ENCODE data around the gene MTG1. TPM values are rescaled to one million over a fixed set of nuclear protein-coding genes. Genes with fewer than 3 reads are reported as not detected.

The MTG1 gene
- polyA plus RNA-seq, 3 donors: 13.0 to 45.8 (median 17.1) TPM

- Mint-ChIP-seq H3K27ac (peak overlapping the region in 1 of 7 donors; percentile 3), H3K9me3 (no peaks in the 10 kb centered on the region), H3K4me1 (no peaks in the 10 kb centered on the region), H3K36me3 (peaks cover 67 to 82% of the 10 kb centered on the region in 2 donors), H3K4me3 (no peak overlapping the region), H3K27me3 (ENCODE audit: low read depth in 3 of 3) (peaks cover 0 to 2% (median 0%) of the 10 kb centered on the region in 3 donors)
- Histone ChIP-seq H3K27me3 (ENCODE audit: control insufficient read depth in 2 of 2, insufficient read depth in 2 of 2, low read length in 2 of 2) (no peaks in the 10 kb centered on the region), H3K4me3 (replicated peaks in 1 of 3; ENCODE audit: low read depth in 2 of 3, low read length in 3 of 3) (no peak overlapping the region), H4K20me1 (ENCODE audit: insufficient read depth, low read length) (no peaks in the 10 kb centered on the region), H3K9me3 (replicated peaks in 1 of 2; ENCODE audit: control insufficient read depth in 1 of 2, insufficient read depth in 1 of 2, low read length in 2 of 2) (no peaks in the 10 kb centered on the region), H3K27ac (ENCODE audit: low read depth in 1 of 2, low read length in 2 of 2) (no peak overlapping the region), H3K36me3 (replicated peaks in 1 of 2; ENCODE audit: control insufficient read depth in 1 of 2, insufficient read depth in 2 of 2, low read length in 2 of 2) (peaks cover 71 to 83% of the 10 kb centered on the region in 2 donors), H2AFZ (ENCODE audit: insufficient read depth, low read depth, low read length, poor library complexity, severe bottlenecking) (no peak overlapping the region), H3K9ac (ENCODE audit: insufficient read depth, low read length, poor library complexity, severe bottlenecking) (no peak overlapping the region), H3K79me2 (ENCODE audit: insufficient read depth, low read length) (no peaks in the 10 kb centered on the region), H3K4me2 (replicated peaks; ENCODE audit: extremely low read depth, low read length, poor library complexity, severe bottlenecking) (no peak overlapping the region), H3K4me1 (ENCODE audit: control insufficient read depth in 1 of 2, insufficient read depth in 2 of 2, low read length in 2 of 2) (no peaks in the 10 kb centered on the region)
- 93% methylated on average over 13 of the region's 13 CpGs for WGBS (ENCODE audit: insufficient coverage)
- TF ChIP-seq, protein P1, sequence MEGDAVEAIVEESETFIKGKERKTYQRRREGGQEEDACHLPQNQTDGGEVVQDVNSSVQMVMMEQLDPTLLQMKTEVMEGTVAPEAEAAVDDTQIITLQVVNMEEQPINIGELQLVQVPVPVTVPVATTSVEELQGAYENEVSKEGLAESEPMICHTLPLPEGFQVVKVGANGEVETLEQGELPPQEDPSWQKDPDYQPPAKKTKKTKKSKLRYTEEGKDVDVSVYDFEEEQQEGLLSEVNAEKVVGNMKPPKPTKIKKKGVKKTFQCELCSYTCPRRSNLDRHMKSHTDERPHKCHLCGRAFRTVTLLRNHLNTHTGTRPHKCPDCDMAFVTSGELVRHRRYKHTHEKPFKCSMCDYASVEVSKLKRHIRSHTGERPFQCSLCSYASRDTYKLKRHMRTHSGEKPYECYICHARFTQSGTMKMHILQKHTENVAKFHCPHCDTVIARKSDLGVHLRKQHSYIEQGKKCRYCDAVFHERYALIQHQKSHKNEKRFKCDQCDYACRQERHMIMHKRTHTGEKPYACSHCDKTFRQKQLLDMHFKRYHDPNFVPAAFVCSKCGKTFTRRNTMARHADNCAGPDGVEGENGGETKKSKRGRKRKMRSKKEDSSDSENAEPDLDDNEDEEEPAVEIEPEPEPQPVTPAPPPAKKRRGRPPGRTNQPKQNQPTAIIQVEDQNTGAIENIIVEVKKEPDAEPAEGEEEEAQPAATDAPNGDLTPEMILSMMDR (IDR thresholded peaks at IDR 0.05): no peak
- intact Hi-C loops (cut with micrococcal nuclease): no loop called here
- no peak for DNase-seq
Observed at GRCh38 chr10:133365461-133366129, 28.4 kb upstream of the MTG1 start.

GRCh38 chr10:133366130-133366478, 27.9 kb upstream of the MTG1 start:
- Histone ChIP-seq H2AFZ (ENCODE audit: insufficient read depth, low read depth, low read length, poor library complexity, severe bottlenecking) (no peak overlapping the region), H3K79me2 (ENCODE audit: insufficient read depth, low read length) (no peaks in the 10 kb centered on the region), H3K27ac (ENCODE audit: low read depth in 1 of 2, low read length in 2 of 2) (no peak overlapping the region), H3K9me3 (replicated peaks in 1 of 2; ENCODE audit: control insufficient read depth in 1 of 2, insufficient read depth in 1 of 2, low read length in 2 of 2) (no peaks in the 10 kb centered on the region), H3K4me2 (replicated peaks; ENCODE audit: extremely low read depth, low read length, poor library complexity, severe bottlenecking) (no peak overlapping the region), H3K27me3 (ENCODE audit: control insufficient read depth in 2 of 2, insufficient read depth in 2 of 2, low read length in 2 of 2) (no peaks in the 10 kb centered on the region), H3K4me1 (ENCODE audit: control insufficient read depth in 1 of 2, insufficient read depth in 2 of 2, low read length in 2 of 2) (no peaks in the 10 kb centered on the region), H3K4me3 (replicated peaks in 1 of 3; ENCODE audit: low read depth in 2 of 3, low read length in 3 of 3) (no peak overlapping the region), H3K36me3 (replicated peaks in 1 of 2; ENCODE audit: control insufficient read depth in 1 of 2, insufficient read depth in 2 of 2, low read length in 2 of 2) (peaks cover 73 to 86% of the 10 kb centered on the region in 2 donors), H3K9ac (ENCODE audit: insufficient read depth, low read length, poor library complexity, severe bottlenecking) (no peak overlapping the region), H4K20me1 (ENCODE audit: insufficient read depth, low read length) (no peaks in the 10 kb centered on the region)
- Mint-ChIP-seq H3K27ac (no peak overlapping the region), H3K36me3 (peaks cover 71 to 87% of the 10 kb centered on the region in 2 donors), H3K4me3 (no peak overlapping the region), H3K27me3 (ENCODE audit: low read depth in 3 of 3) (peaks cover 0 to 2% (median 0%) of the 10 kb centered on the region in 3 donors), H3K4me1 (no peaks in the 10 kb centered on the region), H3K9me3 (no peaks in the 10 kb centered on the region)
- TF ChIP-seq, protein P1 (IDR thresholded peaks at IDR 0.05): no peak
- WGBS (ENCODE audit: insufficient coverage): 88% methylated on average over 17 of the region's 17 CpGs
- no peak for DNase-seq
- intact Hi-C loops (cut with micrococcal nuclease): no loop called here

Data from CD14-positive monocyte (primary cell).